ENCODE measurements around the gene PRPH. TPM values are rescaled to one million over a fixed set of nuclear protein-coding genes. Genes with fewer than 3 reads are reported as not detected.
A peak's percentile ranks its signal among the peaks of the same experiment; 100 is the strongest.

The PRPH gene
- total and polyA plus RNA-seq, 9 of the 15 experiments (the other 6 are each of a cell fraction or from before 2014, with no cell fraction given), result 0.27 to 1.9 (median 1.3) TPM; not detected in 1

GRCh38 chr12:49322367-49322707 lies 27.4 kb downstream of the PRPH start (continued):
- no peak for TF ChIP-seq TSC22D4 (tag; IDR thresholded peaks at IDR 0.05)
- TF ChIP-seq GMEB1 (CRISPR knock-in tag; IDR thresholded peaks at IDR 0.05), result no peak
- peak; percentile 37; the same call in 1 of the 2 replicates for TF ChIP-seq TCF7 (IDR thresholded peaks at IDR 0.05; ENCODE audit: borderline replicate concordance)
- TF ChIP-seq, protein P1, sequence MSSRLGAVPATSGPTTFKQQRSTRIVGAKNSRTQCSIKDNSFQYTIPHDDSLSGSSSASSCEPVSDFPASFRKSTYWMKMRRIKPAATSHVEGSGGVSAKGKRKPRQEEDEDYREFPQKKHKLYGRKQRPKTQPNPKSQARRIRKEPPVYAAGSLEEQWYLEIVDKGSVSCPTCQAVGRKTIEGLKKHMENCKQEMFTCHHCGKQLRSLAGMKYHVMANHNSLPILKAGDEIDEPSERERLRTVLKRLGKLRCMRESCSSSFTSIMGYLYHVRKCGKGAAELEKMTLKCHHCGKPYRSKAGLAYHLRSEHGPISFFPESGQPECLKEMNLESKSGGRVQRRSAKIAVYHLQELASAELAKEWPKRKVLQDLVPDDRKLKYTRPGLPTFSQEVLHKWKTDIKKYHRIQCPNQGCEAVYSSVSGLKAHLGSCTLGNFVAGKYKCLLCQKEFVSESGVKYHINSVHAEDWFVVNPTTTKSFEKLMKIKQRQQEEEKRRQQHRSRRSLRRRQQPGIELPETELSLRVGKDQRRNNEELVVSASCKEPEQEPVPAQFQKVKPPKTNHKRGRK (tag; IDR thresholded peaks at IDR 0.05), result no peak
- TF ChIP-seq PURB (CRISPR knock-in tag; IDR thresholded peaks at IDR 0.05; ENCODE audit: low read depth), result no peak
- no peak for TF ChIP-seq NCOA4 (IDR thresholded peaks at IDR 0.05; ENCODE audit: partially characterized antibody)
- TF ChIP-seq SMAD4 (CRISPR knock-in tag; conservative IDR thresholded peaks at IDR 0.05), result no peak
- TF ChIP-seq, protein P2, sequence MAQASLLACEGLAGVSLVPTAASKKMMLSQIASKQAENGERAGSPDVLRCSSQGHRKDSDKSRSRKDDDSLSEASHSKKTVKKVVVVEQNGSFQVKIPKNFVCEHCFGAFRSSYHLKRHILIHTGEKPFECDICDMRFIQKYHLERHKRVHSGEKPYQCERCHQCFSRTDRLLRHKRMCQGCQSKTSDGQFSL (CRISPR knock-in tag; IDR thresholded peaks at IDR 0.05), result no peak
- TF ChIP-seq, protein P2 (tag; IDR thresholded peaks at IDR 0.05), result no peak
- peak; percentile 13; the same call in 1 of the 2 replicates for TF ChIP-seq SUPT5H (IDR thresholded peaks at IDR 0.05)
- no peak for TF ChIP-seq TEAD1 (CRISPR knock-in tag; IDR thresholded peaks at IDR 0.05)
- TF ChIP-seq TOE1 (IDR thresholded peaks at IDR 0.05; ENCODE audit: borderline replicate concordance), result no peak
- TF ChIP-seq TOE1 (CRISPR knock-in tag; IDR thresholded peaks at IDR 0.05; ENCODE audit: borderline replicate concordance, low read depth), result no peak
- TF ChIP-seq LARP7 (IDR thresholded peaks at IDR 0.05), result peak; percentile 13; the same call in 1 of the 2 replicates
- TF ChIP-seq ZBED1 (IDR thresholded peaks at IDR 0.05), result no peak
- TF ChIP-seq PPARD (CRISPR knock-in tag; IDR thresholded peaks at IDR 0.05), result no peak
- TF ChIP-seq NCOA6 (IDR thresholded peaks at IDR 0.05), result no peak
- no peak for TF ChIP-seq POLR2B (IDR thresholded peaks at IDR 0.05; ENCODE audit: low read depth, partially characterized antibody)
- TF ChIP-seq KDM5B (IDR thresholded peaks at IDR 0.05; ENCODE audit: insufficient replicate concordance, low read depth, low read length), result peak; percentile 69
- TF ChIP-seq SPI1 (IDR thresholded peaks at IDR 0.05; ENCODE audit: borderline replicate concordance, low read depth, low read length), result no peak
- TF ChIP-seq TAF7 (tag; IDR thresholded peaks at IDR 0.05), result no peak
- no peak for TF ChIP-seq MCM5 (IDR thresholded peaks at IDR 0.05; ENCODE audit: low read depth)
- no peak for TF ChIP-seq MCM7 (IDR thresholded peaks at IDR 0.05)
- no peak for TF ChIP-seq KLF16 (IDR thresholded peaks at IDR 0.05)
- TF ChIP-seq TRIM28 (IDR thresholded peaks at IDR 0.05), result no peak
- TF ChIP-seq DDX20 (tag; IDR thresholded peaks at IDR 0.05; ENCODE audit: low read depth), result no peak
- no peak for TF ChIP-seq ZNF280B (CRISPR knock-in tag; IDR thresholded peaks at IDR 0.05)
- no peak for TF ChIP-seq ELF1 (tag; IDR thresholded peaks at IDR 0.05)
- TF ChIP-seq PYGO2 (tag; IDR thresholded peaks at IDR 0.05), result no peak

Measured in K562 (cell line).